ENCODE data around the gene CHPF.

The CHPF gene

DNA sequence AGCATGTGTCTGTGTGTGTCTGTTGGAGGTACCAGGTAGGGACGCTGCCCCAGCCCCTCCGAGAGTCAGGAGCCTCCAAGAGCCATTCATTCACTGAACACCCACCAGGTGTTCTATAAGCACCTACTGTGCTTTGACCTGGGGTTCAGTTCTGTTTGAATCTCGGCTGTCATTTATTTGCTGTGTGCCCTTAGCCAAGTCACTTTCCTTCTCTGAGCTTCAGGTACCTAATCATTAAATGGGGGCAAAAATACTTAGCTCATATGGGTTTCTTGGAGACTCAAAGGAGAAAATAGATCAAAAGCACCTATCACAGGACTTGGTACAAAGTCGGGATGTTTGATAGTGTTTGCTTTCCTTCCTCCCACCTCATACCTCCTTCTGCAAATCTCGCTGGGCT is 16.1 kb downstream of the CHPF start:
- DNase-seq, result no peak

DNA sequence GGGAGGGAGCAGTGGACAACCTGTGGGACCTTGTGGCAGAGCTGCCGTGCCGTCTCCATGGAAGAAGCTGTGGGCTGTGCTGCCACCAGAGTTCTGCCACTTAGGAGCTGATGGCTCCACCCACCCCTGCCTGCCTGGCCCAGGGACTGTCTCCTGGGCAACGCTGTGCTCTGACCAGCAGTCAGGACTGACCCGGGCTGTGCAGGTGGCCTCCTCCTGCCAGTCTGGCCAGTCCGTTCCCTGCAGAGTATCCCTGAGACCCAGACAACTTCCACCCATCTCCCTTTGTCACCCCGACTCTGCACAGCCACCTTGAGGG is 16.6 kb downstream of the CHPF start:
- no peak for DNase-seq

DNA sequence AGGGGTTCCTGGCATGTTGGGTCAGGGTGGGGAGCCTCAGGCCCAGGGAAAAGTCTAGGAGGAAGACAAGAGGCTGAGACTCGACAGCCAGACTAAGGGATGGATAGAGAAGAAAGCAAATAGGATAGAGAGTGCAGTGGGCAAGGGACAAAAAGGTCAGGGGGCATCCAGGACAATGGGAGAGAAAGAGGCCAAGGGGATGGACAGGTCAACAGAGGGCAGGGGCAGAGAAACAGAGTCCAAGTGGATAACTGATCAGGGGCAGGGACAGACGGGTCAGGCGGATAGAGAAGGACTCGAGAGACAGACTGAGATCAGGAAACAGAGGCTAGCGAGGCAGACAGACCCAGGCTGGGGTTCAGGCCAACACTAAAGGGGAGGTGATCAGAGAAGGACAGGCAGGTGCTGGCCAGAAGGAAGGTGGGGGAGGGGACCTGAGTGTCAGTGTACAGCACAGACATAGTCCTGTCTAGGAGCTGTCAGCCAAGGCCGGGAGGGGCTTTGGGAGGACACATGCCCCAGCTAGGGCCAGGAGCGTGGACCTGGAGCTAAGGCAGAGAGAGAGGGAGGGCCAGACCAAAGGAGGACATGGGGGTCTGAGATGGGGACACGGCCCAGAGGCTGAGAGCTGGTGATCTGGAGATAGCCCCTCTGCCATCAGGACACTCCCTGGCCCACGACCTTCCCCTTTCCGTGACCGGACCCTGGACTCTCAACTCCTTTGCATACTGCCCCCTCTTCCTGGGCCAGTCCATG is 17.1 kb downstream of the CHPF start:
- DNase-seq, result no peak

GRCh38 chr2:219525533-219526232 is 17.9 kb downstream of the CHPF start:
- peak; percentile 93 for DNase-seq

- no peak for DNase-seq
Measured at GRCh38 chr2:219524817-219525216, 18.8 kb downstream of the CHPF start.

DNA sequence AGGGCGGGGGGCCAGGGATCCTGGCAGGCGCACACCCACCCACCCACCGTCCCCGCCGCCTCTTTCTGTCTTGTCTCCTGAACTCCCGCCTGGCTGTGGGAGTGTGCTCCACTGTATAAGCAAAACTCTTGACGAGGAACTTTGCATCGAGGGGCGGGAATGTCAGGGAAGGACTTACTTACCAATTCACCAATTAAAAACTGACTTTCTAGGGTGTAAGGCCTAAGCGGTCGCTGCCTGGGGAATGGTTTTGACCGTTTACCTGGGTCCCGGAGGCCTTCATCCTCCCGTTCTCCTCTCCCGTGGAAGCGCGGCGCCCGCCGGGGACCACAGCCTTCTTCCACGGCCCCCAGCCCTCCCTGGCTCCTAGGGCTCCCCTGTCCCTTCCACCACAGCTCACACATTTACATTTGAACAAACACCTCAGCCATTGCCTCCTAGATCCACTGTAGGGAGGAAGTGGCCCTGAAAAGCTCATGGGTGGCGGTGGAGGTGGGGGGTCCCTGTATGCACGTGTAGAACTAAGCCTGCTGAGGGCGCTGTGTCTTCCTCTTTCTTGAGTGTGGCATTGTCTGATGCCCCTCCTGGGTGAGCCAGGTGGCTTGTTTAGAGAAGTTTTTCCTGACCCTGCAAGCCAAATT is 20.5 kb downstream of the CHPF start:
- peak; percentile 52 for DNase-seq

GRCh38 chr2:219522111-219523030 is 21.2 kb downstream of the CHPF start:
- peak; percentile 57 for DNase-seq

GRCh38 chr2:219521066-219521880 is 22.3 kb downstream of the CHPF start:
- peak; percentile 95 for DNase-seq

GRCh38 chr2:219520079-219520478 is 23.5 kb downstream of the CHPF start:
- peak; percentile 74 for DNase-seq

DNA sequence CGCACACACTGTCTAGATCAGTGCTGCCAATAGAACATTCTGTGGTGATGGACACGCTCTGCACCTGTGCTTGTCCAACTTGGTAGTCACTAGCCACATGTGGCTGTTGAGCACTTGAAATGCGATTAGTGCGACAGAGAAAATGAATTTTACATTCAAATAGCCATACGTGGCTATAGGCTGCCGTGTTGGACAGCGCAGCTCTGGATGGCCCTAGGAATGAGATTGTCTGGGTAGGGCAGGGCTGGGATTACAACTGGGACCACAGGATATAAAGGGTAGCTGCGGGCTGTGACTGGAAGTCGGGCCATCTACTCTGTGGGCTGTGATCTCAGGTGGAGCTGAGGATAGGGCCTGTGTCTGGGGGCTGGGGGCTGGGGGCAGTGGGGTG is 24.1 kb downstream of the CHPF start:
- DNase-seq, result no peak

GRCh38 chr2:219517954-219518778 is 25.4 kb downstream of the CHPF start:
- no peak for DNase-seq

- no peak for DNase-seq
Measured at GRCh38 chr2:219516888-219517287, 26.7 kb downstream of the CHPF start.

DNA sequence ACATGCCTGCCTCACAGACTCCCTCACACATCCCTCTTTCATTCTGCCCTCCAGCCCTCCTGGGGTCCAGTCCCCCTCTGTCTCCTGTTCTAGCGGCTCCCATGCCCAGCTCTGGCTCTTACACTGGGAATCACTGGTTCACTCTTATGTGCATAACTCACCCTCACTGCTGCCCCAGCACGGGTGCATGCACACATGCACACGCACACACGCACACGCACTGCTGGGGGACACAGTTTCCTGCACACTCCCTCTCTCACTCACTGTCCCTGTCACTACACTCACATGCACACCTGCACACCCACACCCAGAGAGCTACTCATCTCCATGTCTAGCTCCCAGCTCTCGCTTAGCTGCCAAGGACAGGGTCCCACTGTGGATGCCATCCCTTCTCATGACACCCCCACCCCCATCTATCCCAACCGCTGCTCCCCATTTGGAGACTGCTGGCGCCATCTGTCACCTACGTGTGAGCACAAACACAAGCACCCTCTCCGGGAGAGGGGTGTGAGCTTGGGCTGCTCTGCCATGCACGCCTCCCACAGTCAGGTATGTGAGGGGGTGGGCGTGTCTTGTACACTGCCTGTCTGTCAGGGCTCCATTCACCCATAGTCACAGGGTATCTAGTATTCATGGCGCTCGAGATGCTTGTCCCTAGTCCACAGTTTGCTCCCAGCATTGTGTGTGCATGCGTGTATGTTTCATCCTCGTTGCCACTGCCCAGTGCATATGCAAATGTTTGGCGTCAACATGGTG is 27.6 kb downstream of the CHPF start:
- DNase-seq, result no peak

DNA sequence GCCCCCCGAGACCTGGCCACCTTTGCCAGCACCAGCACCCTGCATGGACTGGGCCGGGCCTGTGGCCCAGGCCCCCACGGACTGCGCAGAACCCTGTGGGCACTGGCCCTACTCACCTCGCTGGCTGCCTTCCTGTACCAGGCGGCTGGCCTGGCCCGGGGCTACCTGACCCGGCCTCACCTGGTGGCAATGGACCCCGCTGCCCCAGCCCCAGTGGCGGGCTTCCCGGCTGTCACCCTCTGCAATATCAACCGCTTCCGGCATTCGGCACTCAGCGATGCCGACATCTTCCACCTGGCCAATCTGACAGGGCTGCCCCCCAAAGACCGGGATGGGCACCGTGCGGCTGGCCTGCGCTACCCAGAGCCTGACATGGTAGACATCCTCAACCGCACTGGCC is 28.8 kb downstream of the CHPF start:
- DNase-seq, result no peak

DNA sequence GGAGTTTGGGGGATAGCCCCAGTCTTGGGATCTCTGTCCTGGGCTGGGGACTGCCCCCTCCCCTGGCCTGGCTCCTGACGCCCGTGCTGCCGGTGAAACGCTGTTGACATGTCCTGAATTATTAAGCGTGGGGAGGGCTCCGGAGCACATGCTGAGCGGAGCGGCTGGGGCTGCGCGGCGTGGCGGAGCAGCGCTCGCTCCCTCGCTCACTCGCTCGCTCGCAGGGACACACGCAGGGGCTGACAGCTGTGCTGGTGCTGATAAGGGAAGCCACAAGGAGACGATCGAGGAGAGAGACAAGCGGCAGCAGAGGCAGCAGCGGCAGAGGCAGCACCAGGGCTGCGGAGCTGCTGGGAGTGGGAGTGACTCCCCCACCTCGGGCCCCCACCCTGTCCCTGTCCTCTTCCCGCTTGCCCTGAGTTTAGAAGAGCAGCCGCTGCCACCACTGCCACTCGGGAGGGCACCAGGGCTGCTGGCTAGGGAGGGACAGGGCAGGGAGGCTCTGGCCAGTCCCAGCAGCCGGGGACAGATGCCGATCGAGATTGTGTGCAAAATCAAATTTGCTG is 29.3 kb downstream of the CHPF start, which contains the start of gene ASIC4:
ASIC4 (plus strand) TSS at position 287 of the 566 bp plus-strand sequence; CDS start at position 530, 243 bp downstream.
- DNase-seq, result peak; percentile 97

DNA sequence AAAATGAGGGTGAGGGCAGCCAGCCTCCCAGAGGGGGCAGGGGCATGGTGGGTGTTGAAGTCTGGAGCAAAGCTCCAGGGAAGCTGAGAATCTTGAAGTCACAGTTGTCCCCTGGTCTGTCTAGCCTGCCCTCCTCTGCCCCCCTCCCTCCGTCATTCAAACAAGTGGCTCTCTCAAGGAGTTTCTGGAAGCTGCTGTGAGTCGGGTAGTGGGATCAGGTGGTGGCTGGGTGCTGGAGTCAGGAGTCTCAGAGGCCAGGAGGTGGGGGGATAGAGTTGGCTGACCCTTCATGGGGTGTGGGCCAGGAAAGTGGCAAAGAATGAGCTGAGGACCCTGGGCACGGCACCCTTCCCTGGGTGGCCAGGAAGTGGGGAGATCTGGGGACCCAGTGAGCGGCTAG is 29.8 kb downstream of the CHPF start:
- no peak for DNase-seq

- DNase-seq, result no peak
Measured at GRCh38 chr2:219512524-219513216, 30.9 kb downstream of the CHPF start.

DNA sequence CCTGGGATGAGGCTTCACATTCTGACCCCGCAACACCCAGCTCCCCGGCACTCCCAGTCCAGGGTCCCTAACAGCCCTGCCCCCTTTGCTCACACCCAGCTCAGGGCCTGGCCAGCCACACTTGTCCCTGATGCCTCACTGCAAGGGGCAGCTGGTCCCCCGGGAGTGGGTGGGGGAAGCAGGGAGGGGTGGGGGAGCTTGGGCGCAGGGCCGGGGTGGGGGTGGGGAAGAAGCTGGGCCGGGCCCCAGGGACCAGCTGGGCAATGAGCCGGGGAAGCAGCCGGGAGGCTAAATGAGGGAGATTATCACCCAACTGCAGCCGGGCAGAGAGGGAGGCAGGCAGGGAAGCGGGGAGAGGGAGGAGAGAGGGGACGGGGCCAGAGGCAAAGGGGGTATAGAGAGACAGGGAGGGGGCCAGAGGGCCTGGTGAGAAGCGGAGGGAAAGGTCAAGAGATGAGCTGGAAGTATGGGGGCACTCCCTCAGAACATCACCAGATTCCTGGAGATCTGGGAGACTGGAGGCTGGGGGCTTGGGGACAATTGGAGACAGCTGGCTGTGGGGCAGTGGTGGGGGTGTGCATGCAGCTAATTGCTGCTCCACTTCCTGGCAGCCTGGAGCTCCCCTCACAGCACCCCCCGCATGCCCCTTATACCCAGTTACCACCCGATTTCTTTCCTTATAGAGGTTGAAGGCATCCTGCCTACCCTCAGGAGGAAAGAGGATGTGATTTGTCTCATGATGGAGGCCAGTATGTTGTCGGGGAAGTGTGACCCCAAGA is 31.9 kb downstream of the CHPF start:
- DNase-seq, result peak; percentile 85

Measured in hematopoietic multipotent progenitor cell treated with erythropoietin and hydrocortisone succinate and interleukin-3 and kit ligand, for 4 days (in vitro differentiated cells).